Midbrain (tissue), 1 donor: ENCODE results near the gene RHOD.

Experiments
- DNase-seq: peaks from one replicate; lab custom pipeline; 2025; lab: John Stamatoyannopoulos, UW

The RHOD gene

GRCh38 chr11:67117672-67118180 is 61.1 kb downstream of the RHOD start:
- DNase-seq, result no peak

GRCh38 chr11:67118181-67118766 is 61.6 kb downstream of the RHOD start:
- DNase-seq, result no peak

GRCh38 chr11:67118801-67119584 is 62.3 kb downstream of the RHOD start, which contains the start of gene KDM2A:
KDM2A (plus strand) TSS chr11:67119263; CDS start chr11:67121317, 2,054 bp downstream.
- DNase-seq, result peak; percentile 98

GRCh38 chr11:67119585-67120391 is 63.1 kb downstream of the RHOD start:
- DNase-seq, result peak; percentile 18

GRCh38 chr11:67120456-67120855 is 63.8 kb downstream of the RHOD start:
- DNase-seq, result no peak

GRCh38 chr11:67120881-67121710 is 64.4 kb downstream of the RHOD start:
- DNase-seq, result peak; percentile 45
